Right atrium auricular region (tissue), 2 donors: ENCODE results near the gene CDC14A. TPM values are rescaled to one million over a fixed set of nuclear protein-coding genes. Genes with fewer than 3 reads are reported as not detected.

Source experiments
- DNase-seq: peaks from one replicate; pipeline ENCODE4 v3.0.0-alpha.2; 2019; ENCODE audit warnings: low spot score
- H3K27ac ChIP-seq, 2 donors: fragments of 200-600 bp; sonication (generic); 1 replicate in 1 of 2; 2 replicates in 1 of 2; pipeline ENCODE4 v1.5.1; 2016 to 2019
- H3K27me3 ChIP-seq, 2 donors: fragments of 200-600 bp; sonication (generic); one replicate each; pipeline versions ENCODE4 v1.5.1 to v1.6.0; 2017 to 2019
- H3K36me3 ChIP-seq: fragments of 200-600 bp; sonication (generic); one replicate; pipeline ENCODE4 v1.5.1; 2016
- H3K4me1 ChIP-seq, 2 donors: fragments of 200-600 bp; sonication (generic); one replicate each; pipeline versions ENCODE4 v1.5.1 to v1.6.0; 2017 to 2019
- H3K4me3 ChIP-seq, 2 donors: fragments of 200-600 bp; sonication (generic); 1 replicate in 1 of 2; 2 replicates in 1 of 2; pipeline ENCODE4 v1.5.1; 2017 to 2019; ENCODE audit warnings: mild to moderate bottlenecking in 1 of 2, moderate library complexity in 1 of 2
- H3K9me3 ChIP-seq, 2 donors: fragments of 200-600 bp; sonication (generic); one replicate each; pipeline ENCODE4 v1.5.1; 2019
- CTCF ChIP-seq, 2 donors: fragments of 200-600 bp; sonication (generic); IDR thresholded peaks; one replicate each; pipeline ENCODE4 v1.5.1; 2019; ENCODE audit warnings: antibody characterized with exemption in 2 of 2
- total RNA-seq, 2 donors: library from RNA; depleted of rRNA; stranded (reverse); fragments of >200 nt; gene quantifications; one replicate each; pipeline ENCODE4 v1.1.0, GENCODE V29; 2016

Gene CDC14A
- total RNA-seq, 2 donors from 2014 or later: 5.3 to 5.5 TPM

DNA sequence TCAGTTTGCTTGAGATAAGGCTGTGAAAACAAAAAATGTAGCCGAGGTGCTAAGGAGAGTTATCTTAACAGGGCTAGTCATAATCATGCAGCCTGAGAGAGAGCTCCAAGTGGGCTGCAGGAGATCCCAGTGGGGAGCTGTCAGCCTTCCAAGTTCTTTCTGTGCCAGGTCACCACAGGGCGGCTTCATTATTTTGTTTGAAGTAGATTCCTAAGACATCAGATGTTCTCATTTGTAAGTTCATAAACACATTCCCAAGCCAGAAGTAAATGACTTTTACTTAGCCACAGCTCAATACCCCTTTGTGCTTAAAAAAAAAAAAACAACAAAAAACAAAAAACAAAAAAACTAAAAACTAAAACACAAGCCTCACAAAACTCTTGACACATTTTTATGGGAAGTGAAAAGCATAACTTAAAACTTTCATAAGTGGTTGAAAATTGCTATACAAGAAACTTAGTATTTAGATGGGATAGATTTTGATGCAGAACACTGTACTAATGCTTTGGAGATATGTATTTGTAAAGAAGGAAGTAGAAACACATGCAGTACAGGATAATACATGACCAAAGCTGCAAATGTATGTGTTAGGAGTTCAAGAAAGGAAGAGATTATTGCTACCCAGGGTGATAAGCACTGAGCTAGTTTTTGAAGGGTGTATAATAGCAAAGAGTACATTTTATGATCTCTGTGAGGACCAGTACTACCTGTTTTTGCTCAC, 8.6 kb downstream of the CDC14A start:
- no peak for TF ChIP-seq CTCF (IDR thresholded peaks at IDR 0.05)
- peaks cover 0 to 46% of the 10 kb centered on the region in 2 donors for H3K4me1 ChIP-seq
- no peak for DNase-seq

DNA sequence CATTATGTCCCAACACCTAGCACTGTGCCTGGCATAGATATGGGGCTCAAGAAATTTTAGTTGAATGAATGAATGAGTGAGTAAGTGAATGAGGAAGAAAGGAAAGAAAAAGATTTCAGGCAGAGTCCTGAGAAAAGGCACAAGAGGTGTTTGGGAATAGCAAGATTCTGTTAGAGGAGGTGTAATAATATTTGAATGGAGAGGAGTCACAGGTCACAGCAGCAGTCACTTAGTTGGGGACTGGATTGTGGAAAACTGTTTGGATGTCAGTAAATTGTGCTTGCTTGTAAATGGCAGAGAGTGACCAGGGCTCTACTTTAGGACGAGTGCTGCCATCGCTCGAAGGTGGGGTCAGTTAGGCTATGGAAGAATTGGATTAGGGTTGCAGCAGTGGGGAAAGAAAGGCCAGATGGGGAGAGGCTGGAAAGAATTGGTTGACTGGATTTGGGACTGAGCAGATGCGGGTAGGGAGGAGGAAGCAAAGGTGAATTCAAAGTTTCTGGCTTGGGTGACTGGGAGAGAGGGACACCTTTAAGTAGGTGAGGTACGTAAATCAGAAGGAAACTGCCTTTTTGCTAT, 9.3 kb downstream of the CDC14A start:
- DNase-seq: no peak
- no peaks in the 10 kb centered on the region for H3K9me3 ChIP-seq
- H3K36me3 ChIP-seq: no peaks in the 10 kb centered on the region
- no peaks in the 10 kb centered on the region for H3K27me3 ChIP-seq
- H3K4me1 ChIP-seq: peaks cover 0 to 43% of the 10 kb centered on the region in 2 donors
- H3K4me3 ChIP-seq: no peak overlapping the region
- peak overlapping the region in 1 of 2 donors; percentile 63 for H3K27ac ChIP-seq
- no peak for TF ChIP-seq CTCF (IDR thresholded peaks at IDR 0.05)

More for the DNA sequence above, 8.6 kb downstream of the CDC14A start:
- Histone ChIP-seq H3K9me3 (no peaks in the 10 kb centered on the region), H3K36me3 (no peaks in the 10 kb centered on the region), H3K27me3 (no peaks in the 10 kb centered on the region), H3K27ac (peak overlapping the region; percentile 4 to 63), H3K4me3 (no peak overlapping the region)

GRCh38 chr1:100362821-100363466, 10.6 kb downstream of the CDC14A start:
- H3K4me1 ChIP-seq: peaks cover 0 to 32% of the 10 kb centered on the region in 2 donors
- TF ChIP-seq CTCF (IDR thresholded peaks at IDR 0.05): no peak
- H3K4me3 ChIP-seq: no peak overlapping the region
- no peak overlapping the region for H3K27ac ChIP-seq
- no peaks in the 10 kb centered on the region for H3K27me3 ChIP-seq
- no peak for DNase-seq
- no peaks in the 10 kb centered on the region for H3K36me3 ChIP-seq
- no peaks in the 10 kb centered on the region for H3K9me3 ChIP-seq

- Histone ChIP-seq H3K36me3 (no peaks in the 10 kb centered on the region), H3K4me3 (no peak overlapping the region), H3K27me3 (no peaks in the 10 kb centered on the region), H3K4me1 (peaks cover 0 to 26% of the 10 kb centered on the region in 2 donors), H3K9me3 (no peaks in the 10 kb centered on the region), H3K27ac (no peak overlapping the region)
- DNase-seq: no peak
- no peak for TF ChIP-seq CTCF (IDR thresholded peaks at IDR 0.05)
Measured at GRCh38 chr1:100363831-100364230, 11.5 kb downstream of the CDC14A start.

DNA sequence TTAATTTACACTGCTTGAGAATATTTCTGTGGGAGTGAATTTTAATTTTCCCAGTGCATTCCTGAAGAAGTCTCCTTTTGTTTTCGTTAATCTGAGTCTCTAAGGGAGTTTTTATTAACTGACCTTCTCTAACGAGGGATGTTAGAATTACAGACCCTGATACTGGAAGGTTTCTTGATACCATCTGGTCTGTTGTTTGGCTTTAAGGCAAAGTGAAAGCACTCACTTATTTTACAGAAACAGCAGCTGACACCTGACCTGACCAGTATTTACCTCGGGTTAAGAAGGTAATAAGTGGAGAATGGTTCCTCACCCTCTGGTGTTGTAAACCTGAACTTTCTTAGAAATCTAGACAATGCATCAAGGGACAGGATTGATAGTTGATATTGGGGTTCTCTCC, 12.4 kb downstream of the CDC14A start:
- Histone ChIP-seq H3K4me3 (no peak overlapping the region), H3K27ac (no peak overlapping the region), H3K9me3 (no peaks in the 10 kb centered on the region), H3K27me3 (no peaks in the 10 kb centered on the region), H3K36me3 (no peaks in the 10 kb centered on the region), H3K4me1 (peaks cover 0 to 18% of the 10 kb centered on the region in 2 donors)
- TF ChIP-seq CTCF (IDR thresholded peaks at IDR 0.05): no peak
- no peak for DNase-seq
